Measurements from ENCODE around the gene USP38.
"Not testable (repeated sequence)": the region's sequence is repeated elsewhere in the genome, so short reads cannot be mapped to it uniquely, and the experiment has no call there.

The USP38 gene

GRCh38 chr4:143257356-143257755, 72.6 kb downstream of the USP38 start:
- DNase-seq (ENCODE audit: low read depth in 1 of 2, low spot score in 1 of 2) = no peak

DNA sequence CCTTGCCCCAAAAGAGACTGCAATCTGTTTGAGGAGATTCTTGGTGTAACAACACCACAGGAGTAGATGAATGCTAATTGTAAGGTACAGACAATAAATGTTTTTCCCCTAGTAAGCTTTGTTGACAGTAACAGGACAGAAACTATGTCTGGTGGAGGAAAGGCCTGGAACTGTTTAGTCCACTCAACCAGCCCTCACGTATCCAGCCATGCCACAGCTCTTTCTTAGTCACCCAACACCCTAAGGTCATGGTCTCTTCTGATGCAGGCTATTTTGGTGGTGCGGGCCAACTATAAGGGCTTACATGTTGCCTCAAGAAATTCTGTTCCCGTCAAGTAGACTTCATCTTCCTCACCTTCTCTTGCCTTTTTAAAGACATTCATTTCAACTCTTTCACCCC, 76.0 kb downstream of the USP38 start:
- DNase-seq (ENCODE audit: low read depth in 1 of 2, low spot score in 1 of 2) = no peak

GRCh38 chr4:143262838-143263237, 78.1 kb downstream of the USP38 start:
- no peak for DNase-seq (ENCODE audit: low read depth in 1 of 2, low spot score in 1 of 2)

GRCh38 chr4:143267690-143268089, 83.0 kb downstream of the USP38 start:
- DNase-seq (ENCODE audit: low read depth in 1 of 2, low spot score in 1 of 2) = not testable (repeated sequence)

- DNase-seq (ENCODE audit: low read depth in 1 of 2, low spot score in 1 of 2) = no peak
These were observed 85.6 kb downstream of the USP38 start for GRCh38 chr4:143270256-143270838.
